ENCODE measurements around the gene RPS19. TPM values are rescaled to one million over a fixed set of nuclear protein-coding genes. Genes with fewer than 3 reads are reported as not detected.

RPS19 gene
- total RNA-seq, 2 donors from 2014 or later, result 1,179 to 1,248 TPM

- Histone ChIP-seq H3K4me3 (no peak overlapping the region), H3K9me3 (no peaks in the 10 kb centered on the region), H3K27ac (no peak overlapping the region), H3K27me3 (replicated peaks; ENCODE audit: insufficient read depth) (peaks cover 23% of the 10 kb centered on the region), H3K4me1 (replicated peaks) (no peaks in the 10 kb centered on the region), H3K36me3 (no peaks in the 10 kb centered on the region)
- DNase-seq (ENCODE audit: low spot score), result no peak
- intact Hi-C loops (cut with DNase I), result no loop called here
- 82% methylated on average over 6 of the region's 6 CpGs for WGBS
- TF ChIP-seq POLR2A (IDR thresholded peaks at IDR 0.05) (no peak), POLR2AphosphoS5 (IDR thresholded peaks at IDR 0.05) (no peak), CTCF (IDR thresholded peaks at IDR 0.05) (no peak)
These were observed 58.0 kb downstream of the RPS19 start for GRCh38 chr19:41918095-41918494.

- no peak for DNase-seq (ENCODE audit: low spot score)
- TF ChIP-seq POLR2A (IDR thresholded peaks at IDR 0.05) (no peak), CTCF (IDR thresholded peaks at IDR 0.05) (no peak), POLR2AphosphoS5 (IDR thresholded peaks at IDR 0.05) (no peak)
- Histone ChIP-seq H3K9me3 (no peaks in the 10 kb centered on the region), H3K27me3 (replicated peaks; ENCODE audit: insufficient read depth) (peaks cover 16% of the 10 kb centered on the region), H3K27ac (no peak overlapping the region), H3K36me3 (no peaks in the 10 kb centered on the region), H3K4me3 (no peak overlapping the region), H3K4me1 (replicated peaks) (no peaks in the 10 kb centered on the region)
- intact Hi-C loops (cut with DNase I), result no loop called here
- 93% methylated on average over 5 of the region's 5 CpGs for WGBS
These were observed 58.7 kb downstream of the RPS19 start for GRCh38 chr19:41918653-41919244.

GRCh38 chr19:41919948-41920712 is 60.1 kb downstream of the RPS19 start:
- Histone ChIP-seq H3K27ac (no peak overlapping the region), H3K27me3 (replicated peaks; ENCODE audit: insufficient read depth) (peaks cover 14% of the 10 kb centered on the region), H3K4me1 (replicated peaks) (no peaks in the 10 kb centered on the region), H3K9me3 (no peaks in the 10 kb centered on the region), H3K4me3 (no peak overlapping the region), H3K36me3 (no peaks in the 10 kb centered on the region)
- DNase-seq (ENCODE audit: low spot score), result no peak
- 87% methylated on average over 33 of the region's 33 CpGs for WGBS
- intact Hi-C loops (cut with DNase I), result no loop called here
- TF ChIP-seq CTCF (IDR thresholded peaks at IDR 0.05), result no peak
- no peak for TF ChIP-seq POLR2A (IDR thresholded peaks at IDR 0.05)
- TF ChIP-seq POLR2AphosphoS5 (IDR thresholded peaks at IDR 0.05), result no peak

GRCh38 chr19:41920882-41921576 is 61.0 kb downstream of the RPS19 start:
- intact Hi-C loops (cut with DNase I), result no loop called here
- no peak overlapping the region for H3K4me3 ChIP-seq
- TF ChIP-seq CTCF (IDR thresholded peaks at IDR 0.05), result no peak
- TF ChIP-seq POLR2A (IDR thresholded peaks at IDR 0.05), result no peak
- TF ChIP-seq POLR2AphosphoS5 (IDR thresholded peaks at IDR 0.05), result no peak
- 13% methylated on average over 26 of the region's 26 CpGs for WGBS
- peaks cover 9% of the 10 kb centered on the region for H3K27me3 ChIP-seq (replicated peaks; ENCODE audit: insufficient read depth)
- DNase-seq (ENCODE audit: low spot score), result no peak
- H3K36me3 ChIP-seq, result no peaks in the 10 kb centered on the region
- H3K27ac ChIP-seq, result no peak overlapping the region
- H3K9me3 ChIP-seq, result no peaks in the 10 kb centered on the region
- no peaks in the 10 kb centered on the region for H3K4me1 ChIP-seq (replicated peaks)

Data from prostate gland (tissue), 2 donors.